Airway epithelial cell (primary cell): Measurements from ENCODE around the gene LDLRAP1. TPM values are rescaled to one million over a fixed set of nuclear protein-coding genes. Genes with fewer than 3 reads are reported as not detected.

ENCODE experiments used
- total RNA-seq: library from RNA; depleted of rRNA; stranded (reverse); fragments of >200 nt; gene quantifications from 2 replicates; pipeline ENCODE4 v1.2.3, GENCODE V29; 2015

LDLRAP1 gene
- 33.9 and 34.5 TPM in 2 replicates for total RNA-seq

GRCh38 chr1:25543425-25544242, at the start of gene LDLRAP1:
TSS of gene LDLRAP1 (plus strand) at chr1:25543606. CDS start at chr1:25543699, 93 bp downstream.

GRCh38 chr1:25616095-25616986, 72.9 kb downstream of the LDLRAP1 start, which contains the start of gene MAN1C1:
TSS of gene MAN1C1 (plus strand) at chr1:25616791. CDS start at chr1:25617798, 1,007 bp downstream.

Other genes with a start within 250 kb of the LDLRAP1 start
- 74.2 and 106 TPM in 2 replicates for gene TMEM50A, start 205.3 kb upstream of the LDLRAP1 start, total RNA-seq
- 0.14 and 0.21 TPM in 2 replicates for gene RHCE, start 122.8 kb upstream of the LDLRAP1 start, total RNA-seq
- gene MACO1, start 112.7 kb upstream of the LDLRAP1 start, total RNA-seq, result 12.9 and 13.2 TPM in 2 replicates
- 0.65 and 1.1 TPM in 2 replicates for gene MAN1C1, start 73.2 kb downstream of the LDLRAP1 start, total RNA-seq